HepG2 (cell line): Measurements from ENCODE around the gene SGCE.

ENCODE experiments used
- CC2D1A ChIP-seq: sonication (generic); formaldehyde crosslinking; IDR thresholded peaks from 2 replicates; pipeline ENCODE4 v1.8.1; 2023; ENCODE audit warnings: mild to moderate bottlenecking, missing genetic modification reagents
- POLR2A ChIP-seq, 2 experiments: IDR thresholded peaks; 2 replicates each; pipeline ENCODE4 v1.6.1; 2011; ENCODE audit warnings: low read depth in 2 of 2, low read length in 2 of 2, mild to moderate bottlenecking in 1 of 2, moderate library complexity in 1 of 2; ENCODE audit not compliant: insufficient read depth in 1 of 2

DNA sequence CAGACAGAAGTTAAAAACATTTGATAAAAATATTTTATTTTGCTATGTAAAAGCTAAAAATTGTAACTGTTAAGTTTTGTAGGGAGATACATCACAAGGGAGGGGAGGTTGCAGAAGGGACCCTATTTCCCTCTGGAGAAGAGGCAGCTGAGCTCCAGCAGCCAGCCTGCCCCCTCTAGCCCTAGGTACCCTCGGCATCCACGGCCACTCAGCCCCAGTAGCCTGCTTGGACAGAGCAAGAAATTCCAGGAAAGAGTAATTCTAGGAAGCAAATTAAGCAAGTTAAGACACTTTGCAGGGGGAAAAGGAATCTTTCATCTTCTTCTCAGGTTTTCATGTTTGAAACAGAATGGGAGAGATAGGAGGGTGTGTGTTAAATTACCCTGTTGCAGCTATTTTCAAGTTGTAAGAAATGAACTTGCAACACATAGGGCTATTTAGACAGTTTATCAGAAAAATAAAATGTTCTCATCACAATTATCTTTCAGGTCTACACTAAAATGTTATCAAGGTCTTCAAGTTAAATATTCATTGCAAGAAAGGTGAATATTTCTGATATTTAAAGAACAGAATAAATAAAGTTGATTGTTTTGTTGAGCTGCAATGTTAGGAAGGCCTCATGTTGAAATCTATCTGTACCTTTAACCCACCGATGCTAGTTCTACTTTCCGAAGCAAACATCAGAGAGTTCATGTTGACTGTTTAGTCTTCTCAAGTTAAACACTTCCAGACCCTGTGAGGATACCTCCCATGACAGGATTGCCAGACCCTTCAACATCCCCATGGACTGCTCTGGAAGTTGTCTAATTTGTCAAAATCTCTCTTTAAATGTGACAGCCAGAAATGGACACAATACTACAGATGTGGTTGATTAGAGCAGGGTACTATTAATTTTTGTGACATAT, 5.5 kb downstream of the SGCE start:
- no peak for TF ChIP-seq CC2D1A (CRISPR knock-in tag)
- TF ChIP-seq POLR2A (IDR thresholded peaks at IDR 0.05; ENCODE audit: insufficient read depth in 1 of 2, low read depth in 2 of 2, low read length in 2 of 2) = no peak
